Ascending aorta (tissue), 2 donors: Measurements from ENCODE around the gene MINDY1. TPM values are rescaled to one million over a fixed set of nuclear protein-coding genes. Genes with fewer than 3 reads are reported as not detected.

Source experiments
- DNase-seq, 2 donors: peaks; one replicate each; pipeline ENCODE4 v3.0.0-alpha.2; 2019; ENCODE audit warnings: low spot score in 2 of 2
- H3K27ac ChIP-seq, 2 donors: fragments of 200-600 bp; sonication (generic); one replicate each; pipeline ENCODE4 v1.5.1; 2016 to 2017; ENCODE audit warnings: mild to moderate bottlenecking in 1 of 2
- H3K27me3 ChIP-seq: fragments of 200-600 bp; sonication (generic); one replicate; pipeline ENCODE4 v1.5.1; 2017
- H3K36me3 ChIP-seq, 2 donors: fragments of 200-600 bp; sonication (generic); one replicate each; pipeline ENCODE4 v1.5.1; 2016
- H3K4me1 ChIP-seq, 2 donors: fragments of 200-600 bp; sonication (generic); one replicate each; pipeline ENCODE4 v1.5.1; 2016 to 2017; ENCODE audit warnings: mild to moderate bottlenecking in 1 of 2
- H3K4me3 ChIP-seq, 2 donors: fragments of 200-600 bp; sonication (generic); one replicate each; pipeline ENCODE4 v1.5.1; 2016 to 2017; ENCODE audit warnings: mild to moderate bottlenecking in 1 of 2
- H3K9me3 ChIP-seq, 2 donors: fragments of 200-600 bp; sonication (generic); one replicate each; pipeline ENCODE4 v1.5.1; 2016
- intact Hi-C: fragments of 100-400 bp; cut with DNase I; formaldehyde crosslinking; loops from one replicate; pipeline ENCODE4 v1.15.1; 2023
- total RNA-seq: library from RNA; depleted of rRNA; stranded (reverse); fragments of >200 nt; gene quantifications from one replicate; pipeline ENCODE4 v1.1.0, GENCODE V29; 2016
- TF ChIP-seq, protein P1 (sequence below), 3 experiments: fragments of 200-600 bp in 2 of 3; fragments of 450-650 bp in 1 of 3; sonication (generic) in 2 of 3; IDR thresholded peaks; one replicate each; pipeline ENCODE4 v1.5.1; 2016 to 2019; ENCODE audit warnings: antibody characterized with exemption in 3 of 3, mild to moderate bottlenecking in 1 of 3, moderate library complexity in 1 of 3

The MINDY1 gene
- total RNA-seq, 1 donor from 2014 or later, result 9.7 TPM

- no peak overlapping the region for H3K27ac ChIP-seq
- no peaks in the 10 kb centered on the region for H3K36me3 ChIP-seq
- TF ChIP-seq, protein P1, sequence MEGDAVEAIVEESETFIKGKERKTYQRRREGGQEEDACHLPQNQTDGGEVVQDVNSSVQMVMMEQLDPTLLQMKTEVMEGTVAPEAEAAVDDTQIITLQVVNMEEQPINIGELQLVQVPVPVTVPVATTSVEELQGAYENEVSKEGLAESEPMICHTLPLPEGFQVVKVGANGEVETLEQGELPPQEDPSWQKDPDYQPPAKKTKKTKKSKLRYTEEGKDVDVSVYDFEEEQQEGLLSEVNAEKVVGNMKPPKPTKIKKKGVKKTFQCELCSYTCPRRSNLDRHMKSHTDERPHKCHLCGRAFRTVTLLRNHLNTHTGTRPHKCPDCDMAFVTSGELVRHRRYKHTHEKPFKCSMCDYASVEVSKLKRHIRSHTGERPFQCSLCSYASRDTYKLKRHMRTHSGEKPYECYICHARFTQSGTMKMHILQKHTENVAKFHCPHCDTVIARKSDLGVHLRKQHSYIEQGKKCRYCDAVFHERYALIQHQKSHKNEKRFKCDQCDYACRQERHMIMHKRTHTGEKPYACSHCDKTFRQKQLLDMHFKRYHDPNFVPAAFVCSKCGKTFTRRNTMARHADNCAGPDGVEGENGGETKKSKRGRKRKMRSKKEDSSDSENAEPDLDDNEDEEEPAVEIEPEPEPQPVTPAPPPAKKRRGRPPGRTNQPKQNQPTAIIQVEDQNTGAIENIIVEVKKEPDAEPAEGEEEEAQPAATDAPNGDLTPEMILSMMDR (IDR thresholded peaks at IDR 0.05), result no peak
- H3K27me3 ChIP-seq, result no peaks in the 10 kb centered on the region
- no peak for DNase-seq
- no peaks in the 10 kb centered on the region for H3K9me3 ChIP-seq
- no peak overlapping the region for H3K4me3 ChIP-seq
- intact Hi-C loops, result no loop called here
- no peaks in the 10 kb centered on the region for H3K4me1 ChIP-seq
These were observed 36.5 kb upstream of the MINDY1 start for GRCh38 chr1:151043163-151043562.

DNA sequence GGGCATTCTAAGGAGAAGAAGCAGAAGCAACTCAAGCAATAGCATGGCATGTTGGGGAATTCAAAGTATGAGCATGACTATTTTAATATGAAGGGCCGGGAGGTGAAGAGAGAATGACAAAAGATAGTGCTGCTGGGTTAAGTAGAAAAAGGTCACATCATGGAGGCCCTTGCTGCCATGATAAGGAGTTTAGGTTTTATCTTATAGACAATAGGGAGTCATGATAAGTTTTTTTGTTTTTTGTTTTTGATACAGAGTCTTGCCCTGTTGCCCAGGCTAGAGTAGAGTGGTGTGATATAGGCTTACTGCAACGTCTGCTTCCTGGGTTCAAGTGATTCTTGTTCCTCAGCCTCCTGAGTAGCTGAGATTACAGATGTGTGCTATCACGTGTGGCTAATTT, 32.8 kb upstream of the MINDY1 start:
- H3K27ac ChIP-seq, result no peak overlapping the region
- no peaks in the 10 kb centered on the region for H3K27me3 ChIP-seq
- intact Hi-C loops, result no loop called here
- H3K4me3 ChIP-seq, result no peak overlapping the region
- no peaks in the 10 kb centered on the region for H3K9me3 ChIP-seq
- no peak for DNase-seq
- TF ChIP-seq, protein P1 (IDR thresholded peaks at IDR 0.05), result no peak
- H3K36me3 ChIP-seq, result peaks cover 0 to 11% of the 10 kb centered on the region in 2 donors
- no peaks in the 10 kb centered on the region for H3K4me1 ChIP-seq

- Histone ChIP-seq H3K4me1 (no peaks in the 10 kb centered on the region), H3K27me3 (no peaks in the 10 kb centered on the region), H3K36me3 (peaks cover 7 to 32% of the 10 kb centered on the region in 2 donors), H3K4me3 (no peak overlapping the region), H3K27ac (no peak overlapping the region), H3K9me3 (no peaks in the 10 kb centered on the region)
- TF ChIP-seq, protein P1 (IDR thresholded peaks at IDR 0.05), result no peak
- intact Hi-C loops, result no loop called here
- DNase-seq, result no peak
These were observed 30.3 kb upstream of the MINDY1 start for GRCh38 chr1:151037032-151037431.

- DNase-seq, result no peak
- Histone ChIP-seq H3K27me3 (no peaks in the 10 kb centered on the region), H3K27ac (no peak within 1 kb of the TSS), H3K9me3 (no peaks in the 10 kb centered on the region), H3K36me3 (peaks cover 13 to 38% of the 10 kb centered on the region in 2 donors), H3K4me1 (no peaks in the 10 kb centered on the region), H3K4me3 (no peak within 1 kb of the TSS)
- TF ChIP-seq, protein P1 (IDR thresholded peaks at IDR 0.05), result no peak
- intact Hi-C loops, result no loop called here
These were observed 29.7 kb upstream of the MINDY1 start, which contains the start of gene BNIPL for GRCh38 chr1:151036356-151036755. Gene BNIPL (plus strand): TSS chr1:151036586. CDS start chr1:151036726, 140 bp downstream.

GRCh38 chr1:151035167-151035566, 28.5 kb upstream of the MINDY1 start:
- H3K27me3 ChIP-seq, result no peaks in the 10 kb centered on the region
- H3K4me1 ChIP-seq, result no peaks in the 10 kb centered on the region
- H3K9me3 ChIP-seq, result no peaks in the 10 kb centered on the region
- H3K4me3 ChIP-seq, result no peak overlapping the region
- H3K27ac ChIP-seq, result no peak overlapping the region
- DNase-seq, result no peak
- TF ChIP-seq, protein P1 (IDR thresholded peaks at IDR 0.05), result no peak
- peaks cover 24 to 50% of the 10 kb centered on the region in 2 donors for H3K36me3 ChIP-seq
- intact Hi-C loops, result no loop called here

DNA sequence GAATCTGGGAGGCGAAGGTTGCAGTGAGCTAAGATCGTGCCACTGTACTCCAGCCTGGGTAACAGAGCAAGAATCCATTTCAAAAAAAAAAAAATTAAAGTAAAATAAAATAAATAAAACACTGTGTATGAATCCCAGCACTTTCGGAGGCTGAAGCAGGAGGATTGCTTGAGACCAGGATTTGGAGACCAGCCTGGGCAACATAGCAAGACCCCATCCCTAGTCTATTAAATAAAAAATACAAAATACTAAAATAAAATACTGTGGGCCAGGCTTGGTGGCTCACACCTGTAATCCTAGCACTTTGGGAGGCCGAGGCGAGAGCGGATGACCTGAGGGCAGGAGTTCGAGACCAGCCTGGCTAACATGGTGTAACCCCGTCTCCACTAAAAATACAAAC, 25.5 kb upstream of the MINDY1 start:
- Histone ChIP-seq H3K36me3 (peaks cover 46 to 78% of the 10 kb centered on the region in 2 donors), H3K27me3 (no peaks in the 10 kb centered on the region), H3K4me1 (no peaks in the 10 kb centered on the region), H3K27ac (no peak overlapping the region), H3K9me3 (no peaks in the 10 kb centered on the region), H3K4me3 (no peak overlapping the region)
- TF ChIP-seq, protein P1 (IDR thresholded peaks at IDR 0.05), result no peak
- intact Hi-C loops, result no loop called here
- DNase-seq, result no peak
